ENCODE results near the gene CLDN4. TPM values are rescaled to one million over a fixed set of nuclear protein-coding genes. Genes with fewer than 3 reads are reported as not detected.

Gene CLDN4
- polyA plus RNA-seq, 1 of the 3 experiments (the other 2 are of a cell fraction), result 5.9 TPM

- H3K4me3 ChIP-seq (ENCODE audit: low read depth in 2 of 2, low read length in 1 of 2), result no peak overlapping the region
- no peaks in the 10 kb centered on the region for H3K36me3 ChIP-seq (replicated peaks in 1 of 2; ENCODE audit: control insufficient read depth in 1 of 2, insufficient read depth in 2 of 2, low read length in 1 of 2)
- H3K4me2 ChIP-seq, result no peak overlapping the region
- peak; percentile 85 for DNase-seq
- H3K79me2 ChIP-seq (ENCODE audit: insufficient read depth), result no peaks in the 10 kb centered on the region
- 85% methylated on average over 12 of the region's 20 CpGs for WGBS (ENCODE audit: low lambda C conversion rate)
- ChIA-PET CTCF (interaction anchor here (0.9 to 5.4 kb wide), 5 partner anchors 10 to 530 kb away, joined by 3 to 57 read pairs (median 4); partner anchors contain the start of gene ELN), POLR2A (interaction anchor here (0.7 kb wide), 1 partner anchor 9 kb away, joined by 3 read pairs; no protein-coding TSS in a partner anchor)
- no peaks in the 10 kb centered on the region for H3F3A ChIP-seq (replicated peaks; ENCODE audit: insufficient read depth)
- peaks cover 0 to 35% of the 10 kb centered on the region in 2 experiments; a peak in 1 of 4 replicates for H3K4me1 ChIP-seq (ENCODE audit: control insufficient read depth in 1 of 2, insufficient read depth in 2 of 2, low read depth in 1 of 2, low read length in 1 of 2)
- H3K9me3 ChIP-seq, result no peaks in the 10 kb centered on the region
- no peak overlapping the region for H2AFZ ChIP-seq (ENCODE audit: low read depth)
- no peak overlapping the region for H3K9ac ChIP-seq
- H3K27ac ChIP-seq (ENCODE audit: low read depth in 2 of 2, low read length in 1 of 2), result no peak overlapping the region
- TF ChIP-seq FOXJ3 (CRISPR knock-in tag; IDR thresholded peaks at IDR 0.05) (no peak), SMC3 (IDR thresholded peaks at IDR 0.05; ENCODE audit: low read depth, low read length) (no peak), RCOR1 (IDR thresholded peaks at IDR 0.05; ENCODE audit: low read length) (peak; percentile 67; the same call in 1 of the 2 replicates), EP300 (IDR thresholded peaks at IDR 0.05; ENCODE audit: borderline replicate concordance in 1 of 2, low read depth in 1 of 2, low read length in 1 of 2) (no peak)
- no peaks in the 10 kb centered on the region for H3K27me3 ChIP-seq (ENCODE audit: insufficient read depth)
- H3K9me2 ChIP-seq, result no peaks in the 10 kb centered on the region
- H4K20me1 ChIP-seq (ENCODE audit: insufficient read depth), result no peaks in the 10 kb centered on the region
Observed at GRCh38 chr7:73871163-73872011, 40.6 kb downstream of the CLDN4 start.

- H3K79me2 ChIP-seq (ENCODE audit: insufficient read depth), result no peaks in the 10 kb centered on the region
- no peak overlapping the region for H3K9ac ChIP-seq
- ChIA-PET POLR2A (interaction anchor here (0.7 kb wide), 1 partner anchor 8 kb away, joined by 3 read pairs; no protein-coding TSS in a partner anchor), CTCF (interaction anchor here (1.2 to 5.4 kb wide), 4 partner anchors 9 to 154 kb away, joined by 3 to 57 read pairs (median 10); partner anchors contain the start of gene ELN)
- no peak overlapping the region for H3K4me3 ChIP-seq (ENCODE audit: low read depth in 2 of 2, low read length in 1 of 2)
- no peaks in the 10 kb centered on the region for H4K20me1 ChIP-seq (ENCODE audit: insufficient read depth)
- H2AFZ ChIP-seq (ENCODE audit: low read depth), result no peak overlapping the region
- DNase-seq, result no peak
- no peak overlapping the region for H3K4me2 ChIP-seq
- peaks cover 0 to 33% of the 10 kb centered on the region in 2 experiments; a peak in 1 of 4 replicates for H3K4me1 ChIP-seq (ENCODE audit: control insufficient read depth in 1 of 2, insufficient read depth in 2 of 2, low read depth in 1 of 2, low read length in 1 of 2)
- 76% methylated on average over 12 of the region's 13 CpGs for WGBS (ENCODE audit: low lambda C conversion rate)
- H3K27ac ChIP-seq (ENCODE audit: low read depth in 2 of 2, low read length in 1 of 2), result no peak overlapping the region
- H3K27me3 ChIP-seq (ENCODE audit: insufficient read depth), result no peaks in the 10 kb centered on the region
- no peaks in the 10 kb centered on the region for H3K9me2 ChIP-seq
- H3F3A ChIP-seq (replicated peaks; ENCODE audit: insufficient read depth), result no peaks in the 10 kb centered on the region
- TF ChIP-seq EP300 (IDR thresholded peaks at IDR 0.05; ENCODE audit: borderline replicate concordance in 1 of 2, low read depth in 1 of 2, low read length in 1 of 2), result peak in 1 of 2 experiments; percentile 14; a peak in 1 of 4 replicates
- no peak for TF ChIP-seq RFX5 (IDR thresholded peaks at IDR 0.05; ENCODE audit: low read length)
- no peak for TF ChIP-seq FOXM1 (IDR thresholded peaks at IDR 0.05; ENCODE audit: low read depth)
- TF ChIP-seq PBX3 (IDR thresholded peaks at IDR 0.05), result no peak
- no peak for TF ChIP-seq REST (IDR thresholded peaks at IDR 0.05; ENCODE audit: low read depth, low read length)
- no peak for TF ChIP-seq EZH2phosphoT487 (IDR thresholded peaks at IDR 0.05; ENCODE audit: borderline replicate concordance, low read depth)
- TF ChIP-seq RAD21 (IDR thresholded peaks at IDR 0.05; ENCODE audit: low read length), result no peak
- TF ChIP-seq CHD2 (IDR thresholded peaks at IDR 0.05; ENCODE audit: low read length, partially characterized antibody), result no peak
- TF ChIP-seq FOSL2 (IDR thresholded peaks at IDR 0.05; ENCODE audit: borderline replicate concordance, low read depth), result no peak
- no peaks in the 10 kb centered on the region for H3K36me3 ChIP-seq (replicated peaks in 1 of 2; ENCODE audit: control insufficient read depth in 1 of 2, insufficient read depth in 2 of 2, low read length in 1 of 2)
- H3K9me3 ChIP-seq, result no peaks in the 10 kb centered on the region
Observed at GRCh38 chr7:73872056-73872908, 41.5 kb downstream of the CLDN4 start.
